ENCODE measurements around the gene PYGO2.
"Not testable (repeated sequence)": the region's sequence is repeated elsewhere in the genome, so short reads cannot be mapped to it uniquely, and the experiment has no call there.

PYGO2 gene

DNA sequence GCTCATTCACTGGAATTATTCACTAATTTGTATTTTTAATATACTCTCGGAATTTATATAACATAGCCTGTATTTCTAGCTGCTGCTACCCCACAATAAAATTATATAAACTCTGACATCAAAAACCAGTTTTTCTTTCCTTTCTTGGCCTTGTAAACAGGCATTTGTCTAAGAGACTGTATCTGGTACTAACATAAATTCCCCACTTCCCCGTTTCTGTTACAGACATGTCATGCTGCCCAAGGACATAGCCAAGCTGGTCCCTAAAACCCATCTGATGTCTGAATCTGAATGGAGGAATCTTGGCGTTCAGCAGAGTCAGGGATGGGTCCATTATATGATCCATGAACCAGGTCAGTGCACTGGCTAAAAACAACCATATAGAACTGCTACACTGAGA, 16.2 kb upstream of the PYGO2 start:
- not testable (repeated sequence) for DNase-seq

DNA sequence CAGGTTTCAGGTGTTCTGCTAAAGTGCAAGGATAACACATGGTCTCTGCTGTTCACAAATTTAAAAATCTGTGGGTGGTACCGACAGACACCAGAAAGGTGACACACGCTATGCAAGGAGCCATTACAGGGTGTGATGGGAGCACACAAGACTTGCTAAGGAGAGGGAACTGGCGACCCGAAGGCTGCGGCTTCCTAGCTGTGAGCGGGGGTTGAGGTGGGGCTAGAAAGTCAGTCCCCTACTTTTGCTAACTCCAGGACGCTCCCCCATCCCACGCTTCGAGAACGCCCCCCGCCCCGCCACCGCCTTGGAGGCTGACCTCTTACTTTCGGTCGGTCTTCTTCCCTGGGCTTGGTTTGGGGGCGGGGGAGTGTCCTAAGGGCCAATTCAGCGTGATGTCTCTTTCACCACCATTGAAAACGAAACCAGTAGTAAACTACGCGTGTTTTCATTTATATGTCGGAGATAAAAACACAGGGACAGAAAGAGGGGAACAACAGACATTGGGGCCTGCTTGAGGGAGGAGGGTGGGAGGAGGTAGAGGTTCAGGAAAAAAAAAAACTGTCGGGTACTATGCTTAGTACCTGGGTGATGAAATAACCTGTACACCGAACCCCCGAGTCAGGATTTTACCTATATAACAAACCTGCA, 14.0 kb upstream of the PYGO2 start:
- no peak for DNase-seq

DNA sequence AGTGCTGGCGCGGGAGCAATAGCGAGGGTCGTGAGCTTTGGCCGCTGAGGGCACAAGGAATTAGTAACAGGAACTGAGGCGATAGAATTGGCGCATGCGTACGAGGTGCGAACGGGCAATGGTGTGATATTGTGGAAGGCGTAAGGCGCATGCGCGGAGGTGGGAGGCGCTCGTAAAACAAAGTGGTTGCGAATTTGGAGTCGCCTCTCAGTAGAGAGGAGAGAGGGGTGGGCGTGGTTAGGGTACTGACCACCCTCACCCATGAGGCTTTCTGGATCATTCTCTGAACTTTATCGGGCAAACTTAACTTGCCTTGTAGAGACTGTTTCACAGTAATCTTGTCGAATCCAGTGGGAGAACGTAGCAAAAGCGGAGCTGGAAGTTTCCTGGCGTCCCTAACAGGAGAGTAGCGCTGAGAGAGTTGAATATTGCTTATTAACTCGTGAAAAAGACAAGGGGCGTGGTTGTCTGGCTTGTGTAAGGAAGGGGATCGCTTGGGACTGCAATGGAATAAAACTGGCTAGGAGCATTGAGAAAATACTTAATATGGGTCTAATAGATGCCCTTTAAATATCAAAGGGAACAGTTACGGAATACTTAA, 13.3 kb upstream of the PYGO2 start:
- DNase-seq: peak; percentile 88

DNA sequence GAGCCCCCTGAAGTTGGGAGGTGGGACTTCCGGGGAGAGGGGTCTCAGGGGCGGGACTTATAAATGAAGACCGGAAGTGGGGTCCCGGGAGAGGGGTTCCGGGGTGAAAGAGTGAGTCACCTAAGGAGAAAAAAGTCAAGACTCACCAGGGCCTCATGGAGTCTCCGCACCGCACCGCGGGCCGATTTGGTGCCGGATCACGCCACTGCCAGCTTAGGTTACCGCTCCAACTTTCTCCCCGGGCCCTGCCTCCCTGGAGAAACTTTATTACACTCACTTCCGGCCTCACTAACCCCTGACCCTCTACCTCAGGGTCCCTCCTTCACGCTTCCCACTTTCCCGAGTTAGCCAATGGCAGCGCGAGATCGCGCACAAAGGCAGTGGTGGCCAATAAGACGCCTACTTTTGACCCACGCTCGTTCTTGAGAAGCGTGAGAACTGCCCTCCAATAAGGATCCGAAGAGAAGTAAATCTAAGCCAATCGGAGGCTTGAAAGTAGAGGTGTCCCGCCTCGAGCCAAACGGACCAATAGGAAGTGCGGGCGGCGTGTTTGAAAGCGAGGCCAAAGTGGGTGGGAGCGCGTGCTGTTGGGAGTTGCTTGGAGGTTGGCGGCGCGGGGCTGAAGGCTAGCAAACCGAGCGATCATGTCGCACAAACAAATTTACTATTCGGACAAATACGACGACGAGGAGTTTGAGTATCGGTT, 12.7 kb upstream of the PYGO2 start, which contains the start of gene CKS1B:
CKS1B (plus strand) TSS at position 580 of the 706 bp plus-strand sequence; CDS start at position 645, 65 bp downstream.
- peak; percentile 98 for DNase-seq

DNA sequence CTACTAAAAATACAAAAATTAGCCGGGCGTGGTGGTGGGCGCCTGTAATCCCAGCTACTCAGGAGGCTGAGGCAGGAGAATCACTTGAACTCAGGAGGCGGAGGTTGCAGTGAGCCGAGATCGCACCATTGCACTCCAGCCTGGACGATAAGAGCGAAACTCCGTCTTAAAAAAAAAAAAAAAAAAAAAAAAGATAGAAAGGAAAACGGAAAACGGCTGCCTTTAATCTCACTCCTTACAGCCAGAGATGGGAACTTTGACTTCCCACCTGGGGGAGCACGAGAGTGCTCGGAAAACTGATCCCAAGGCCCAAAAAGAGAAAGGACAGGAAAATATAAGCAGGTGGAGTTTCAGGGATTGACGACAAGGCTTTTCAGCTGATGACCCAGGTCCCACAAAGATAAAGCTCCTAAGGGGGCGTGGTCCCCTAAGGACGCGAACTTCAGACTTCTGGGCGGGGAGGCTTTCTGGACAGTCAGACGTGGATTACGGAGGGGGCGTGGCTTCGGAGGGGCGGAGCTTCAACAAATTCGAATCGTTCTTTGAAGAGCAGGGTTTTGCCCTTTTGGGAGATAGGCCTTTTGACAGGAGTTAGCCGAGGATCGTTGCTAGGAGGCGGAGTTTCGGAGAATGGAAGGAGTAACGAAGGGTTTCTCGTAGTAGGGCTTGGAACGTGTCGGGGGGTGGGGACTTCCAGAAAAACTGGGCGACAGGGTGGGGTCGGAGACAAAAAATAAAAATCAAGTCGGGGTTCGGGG, 11.9 kb upstream of the PYGO2 start:
- DNase-seq: peak; percentile 89

DNA sequence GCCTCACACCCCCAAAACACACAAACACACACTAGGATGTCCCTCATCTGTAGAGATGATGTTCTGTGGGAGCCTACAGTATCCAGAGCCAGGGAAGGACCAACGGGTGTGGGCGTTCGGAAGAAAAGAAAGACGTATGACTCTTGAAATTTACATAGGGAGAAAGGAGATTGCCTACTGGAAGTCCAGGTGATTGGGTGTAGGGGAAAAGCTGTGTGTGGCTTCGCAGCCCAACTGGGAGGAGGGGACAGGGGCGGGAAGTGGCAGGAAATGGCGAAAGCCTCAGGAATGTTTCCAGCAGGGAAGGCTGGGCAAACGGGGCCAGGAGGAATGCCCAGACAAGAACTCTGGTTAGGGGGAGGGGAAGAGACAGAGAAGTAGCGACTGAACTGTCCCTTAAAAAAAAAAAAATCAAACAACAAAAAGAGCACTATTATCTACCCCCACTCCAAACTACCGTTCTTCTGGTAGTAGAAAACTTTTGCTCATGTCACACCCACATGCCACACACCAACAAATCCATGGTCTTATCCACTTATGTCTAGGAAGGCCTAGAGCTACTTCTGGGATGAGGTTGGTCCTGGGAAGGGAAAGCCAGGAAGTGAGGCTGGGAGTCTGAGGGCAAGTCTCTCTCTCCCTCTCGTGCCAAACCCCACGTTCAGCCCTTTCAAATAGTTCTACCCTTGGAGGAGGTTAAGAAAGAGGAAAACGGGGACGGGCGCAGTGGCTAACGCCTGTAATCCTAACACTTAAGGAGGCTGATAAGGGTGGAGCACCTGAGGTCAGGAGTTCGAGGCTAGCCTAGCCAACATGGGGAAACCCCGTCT, 11.1 kb upstream of the PYGO2 start:
- no peak for DNase-seq

DNA sequence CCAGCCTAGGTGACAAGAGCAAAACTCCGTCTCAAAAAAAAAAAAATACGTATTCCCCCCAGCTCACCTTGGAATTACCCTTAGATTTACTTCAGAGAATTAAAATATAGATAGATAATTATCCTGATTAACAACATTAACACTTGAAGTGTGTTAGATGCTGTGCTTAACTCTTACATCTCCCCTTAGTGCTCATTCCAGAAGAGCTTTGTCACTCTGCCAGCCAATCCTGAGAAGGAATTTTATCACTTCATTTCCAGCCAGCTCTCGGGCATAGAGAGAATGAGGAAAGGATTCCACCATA, 10.6 kb upstream of the PYGO2 start:
- DNase-seq: no peak

DNA sequence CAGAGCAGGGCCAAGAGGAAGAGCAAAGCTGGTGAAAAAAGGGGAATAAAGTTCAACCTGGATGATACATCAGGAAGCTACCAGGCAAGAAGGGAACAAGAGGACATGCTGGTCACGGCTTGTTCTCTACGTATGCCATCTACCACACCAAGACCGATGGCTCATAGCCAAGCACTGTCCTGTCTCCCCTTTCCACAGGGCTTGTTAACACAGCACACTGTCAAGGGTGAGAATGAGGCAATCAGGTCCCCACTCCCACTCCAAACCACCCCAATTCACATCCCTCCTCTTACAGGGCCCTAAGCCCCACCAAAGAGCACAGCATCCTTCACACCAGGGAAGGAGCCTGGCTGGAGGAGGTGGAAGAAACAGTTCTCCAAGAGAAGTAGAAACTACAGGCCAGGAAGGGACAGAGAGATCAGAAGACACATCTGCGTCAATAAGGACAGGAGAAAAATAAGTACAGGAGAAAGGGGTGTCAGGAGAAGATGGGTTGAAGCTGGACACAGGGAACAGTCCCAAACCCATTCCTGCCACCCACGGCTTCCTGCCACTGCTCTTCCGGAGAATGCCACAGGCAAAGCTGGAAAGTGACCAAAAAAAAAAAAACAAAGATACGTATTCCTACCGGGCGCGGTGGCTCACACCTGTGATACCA, 9.9 kb upstream of the PYGO2 start:
- DNase-seq: no peak

DNA sequence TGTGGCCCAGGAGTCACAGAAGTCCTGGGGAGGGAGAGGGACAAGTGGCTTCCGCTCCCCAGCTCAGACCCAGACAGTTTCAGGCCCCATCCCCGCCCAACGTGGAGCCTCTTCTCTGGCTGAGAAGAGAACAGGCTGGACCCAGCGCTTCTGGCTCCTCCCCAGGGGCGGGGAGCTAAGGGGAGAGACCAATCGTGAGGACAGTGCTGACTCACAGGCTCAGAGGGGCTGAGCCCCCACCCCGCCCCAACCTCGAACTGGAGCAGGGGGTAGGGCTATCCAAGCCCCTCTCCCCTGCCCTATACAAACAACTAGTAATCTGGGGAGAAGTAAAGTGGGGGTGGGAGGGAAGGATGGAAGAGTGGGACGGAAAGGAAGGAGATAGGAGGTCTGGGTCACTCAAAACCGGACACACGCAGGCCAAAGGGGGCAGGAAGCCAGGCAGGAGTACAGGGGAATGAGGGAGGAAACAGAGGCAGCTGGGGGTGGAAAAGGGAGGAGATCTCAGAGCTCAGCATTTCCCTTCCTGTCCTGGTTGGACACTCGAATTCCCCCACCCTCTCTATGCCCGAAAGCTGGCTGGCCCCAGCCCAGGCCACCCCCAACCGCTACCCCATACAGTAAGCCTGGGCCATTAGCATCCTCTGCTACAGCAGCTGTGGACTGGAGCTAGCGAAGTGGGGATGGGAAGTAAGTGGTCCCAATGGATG, 9.2 kb upstream of the PYGO2 start, which contains the start of gene SHC1:
SHC1 (minus strand) TSS at position 117 of the 710 bp plus-strand sequence. CDS start 221 bp downstream, outside the sequence.
- DNase-seq: peak; percentile 82

DNA sequence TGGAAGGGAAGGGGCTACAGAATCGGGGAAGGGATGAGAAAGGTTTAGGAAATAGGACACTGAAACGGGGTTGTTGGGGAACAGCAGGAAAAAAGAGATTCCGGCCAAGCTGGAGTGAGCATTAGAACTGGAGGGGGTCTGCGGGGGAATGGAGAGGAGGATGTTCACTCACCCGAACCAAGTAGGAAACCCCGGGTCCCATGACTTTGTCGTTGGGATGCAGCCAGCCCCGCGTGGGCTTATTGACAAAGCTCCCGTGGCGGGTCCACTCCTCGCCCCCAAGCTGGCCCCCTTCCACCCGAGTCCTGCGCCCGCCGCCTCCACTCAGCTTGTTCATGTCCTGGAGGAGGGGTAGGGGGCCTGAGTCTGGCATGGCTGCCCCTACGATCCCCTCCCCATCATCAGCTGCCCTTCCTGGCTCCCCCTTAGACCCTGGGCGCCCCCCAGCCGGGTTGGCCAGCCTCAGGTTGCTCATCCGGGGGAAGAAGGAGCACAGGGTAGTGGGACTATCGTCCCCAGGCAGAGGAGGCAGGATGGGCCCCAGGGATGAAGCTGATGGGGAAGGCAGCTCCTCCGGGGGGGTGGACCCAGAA, 8.4 kb upstream of the PYGO2 start:
- DNase-seq: no peak

DNA sequence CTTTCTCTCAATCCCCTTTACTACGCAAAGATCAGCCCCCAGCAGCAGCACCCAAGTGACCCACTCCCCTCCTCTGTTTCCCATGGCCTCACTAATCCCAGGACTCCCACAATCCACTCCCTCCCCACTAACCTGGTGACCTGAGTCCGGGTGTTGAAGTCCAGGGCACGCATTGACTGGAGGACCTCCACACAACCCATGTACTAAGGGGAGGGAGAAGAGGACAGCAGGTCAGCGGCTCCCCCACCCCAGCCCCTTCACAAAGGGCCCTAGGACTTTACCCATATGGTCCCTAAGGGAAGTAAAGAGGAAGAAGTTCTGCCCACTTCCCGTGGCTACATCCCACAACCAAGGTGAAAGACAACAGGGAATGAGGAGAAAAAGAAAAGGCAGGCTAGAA, 7.7 kb upstream of the PYGO2 start:
- no peak for DNase-seq

DNA sequence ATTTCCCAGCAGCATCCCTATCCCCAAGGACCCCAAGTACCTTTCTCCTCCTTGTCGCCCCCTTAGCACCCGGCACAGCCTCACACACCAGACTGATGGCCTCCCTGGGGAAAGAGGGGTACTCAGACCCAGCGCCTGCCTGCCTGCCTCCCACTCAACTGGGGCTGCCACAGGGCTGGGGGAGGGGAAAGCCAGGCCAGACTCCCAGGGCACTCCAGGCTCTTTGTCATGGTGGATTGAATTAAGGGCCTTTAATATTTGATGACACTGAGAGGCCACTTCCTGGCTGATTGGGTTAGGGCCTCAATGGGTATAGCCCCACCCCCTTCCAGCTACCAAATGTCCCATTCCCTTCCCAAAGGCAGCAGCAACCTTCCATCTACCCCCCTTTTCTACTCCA, 7.1 kb upstream of the PYGO2 start:
- peak; percentile 54 for DNase-seq

DNA sequence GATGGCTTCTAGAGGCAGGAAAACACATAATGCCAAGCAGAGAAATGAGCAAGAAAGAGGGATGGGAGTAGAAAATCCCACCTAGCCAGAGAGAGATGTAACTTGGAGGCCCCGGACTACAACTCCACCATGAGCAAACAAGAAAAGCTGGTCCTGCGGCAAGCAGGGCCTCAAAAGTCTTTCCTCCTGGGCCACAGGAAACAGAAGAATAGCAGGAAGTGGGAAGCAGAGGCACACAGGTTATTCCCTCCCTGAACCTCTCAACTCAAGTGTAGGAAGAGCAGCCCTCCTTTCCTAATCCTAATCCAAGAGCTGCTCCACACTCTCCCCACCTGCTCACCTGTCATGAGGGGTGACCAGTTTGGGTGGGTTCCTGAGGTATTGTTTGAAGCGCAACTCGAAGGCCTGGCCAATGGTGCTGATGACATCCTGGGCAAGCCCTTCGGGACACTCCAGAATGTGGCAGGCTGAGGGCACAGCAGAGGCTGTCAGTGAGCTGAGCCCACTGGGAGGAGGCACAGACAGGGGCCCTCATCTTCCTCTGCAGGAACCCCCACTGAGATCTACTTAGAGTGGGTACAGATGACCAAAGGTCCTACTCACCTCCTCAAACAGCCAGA, 5.9 kb upstream of the PYGO2 start:
- no peak for DNase-seq

DNA sequence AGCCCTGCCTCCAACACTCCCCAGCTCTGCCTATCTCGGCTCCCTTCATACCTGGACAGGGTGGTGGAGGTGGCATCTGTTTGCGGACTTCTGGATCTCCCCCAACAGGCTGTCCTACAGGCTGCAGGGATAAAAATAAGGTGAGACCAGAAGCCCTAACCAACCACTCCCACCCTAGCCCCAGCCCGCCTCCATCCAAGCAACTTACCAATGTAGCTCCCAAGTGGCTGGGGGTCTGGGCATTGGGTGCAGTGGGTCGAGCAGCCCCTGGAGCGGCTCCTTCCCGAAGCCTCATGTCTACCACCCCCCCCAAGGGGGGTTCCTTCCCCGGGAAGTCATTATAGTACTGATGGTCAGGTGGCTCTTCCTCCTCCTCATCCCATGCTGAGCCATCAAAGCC, 4.5 kb upstream of the PYGO2 start:
- DNase-seq: no peak

DNA sequence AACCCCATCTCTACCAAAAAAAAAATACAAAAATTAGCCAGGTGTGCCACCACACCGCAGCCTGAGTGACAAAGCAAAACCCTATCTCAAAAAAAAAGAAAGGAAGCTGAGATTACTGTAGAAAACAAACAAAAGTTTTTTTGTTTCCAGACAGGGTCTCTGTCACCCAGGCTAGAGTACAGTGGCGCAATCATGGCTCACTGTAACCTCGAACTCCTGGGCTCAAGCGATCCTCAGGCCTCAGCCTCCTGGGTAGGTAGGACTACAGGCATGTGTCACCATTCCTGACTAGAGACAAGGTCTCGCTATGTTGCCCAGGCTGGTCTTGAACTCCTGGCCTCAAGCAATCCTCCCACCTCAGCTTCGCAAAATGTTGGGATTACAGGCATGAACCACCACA, 2.8 kb upstream of the PYGO2 start:
- no peak for DNase-seq

DNA sequence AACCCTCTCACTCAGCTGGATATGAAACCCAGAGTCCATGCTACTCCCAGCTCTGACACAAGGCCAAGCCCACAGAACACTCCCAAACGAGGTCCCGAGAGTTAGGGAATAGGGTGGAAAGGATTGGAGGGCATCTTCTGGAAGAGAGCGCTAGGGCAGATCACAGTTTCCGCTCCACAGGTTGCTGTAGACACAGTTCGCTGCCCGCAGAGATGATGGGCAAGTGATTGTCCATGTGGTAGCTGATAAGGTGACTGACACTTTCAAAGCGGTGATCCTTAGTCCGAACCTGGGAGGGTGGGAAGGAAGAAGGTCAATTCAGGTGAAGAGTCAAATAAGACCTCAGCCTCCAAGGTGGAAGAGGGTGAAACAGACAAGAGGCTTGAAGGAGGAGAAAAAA, 2.1 kb upstream of the PYGO2 start:
- no peak for DNase-seq

DNA sequence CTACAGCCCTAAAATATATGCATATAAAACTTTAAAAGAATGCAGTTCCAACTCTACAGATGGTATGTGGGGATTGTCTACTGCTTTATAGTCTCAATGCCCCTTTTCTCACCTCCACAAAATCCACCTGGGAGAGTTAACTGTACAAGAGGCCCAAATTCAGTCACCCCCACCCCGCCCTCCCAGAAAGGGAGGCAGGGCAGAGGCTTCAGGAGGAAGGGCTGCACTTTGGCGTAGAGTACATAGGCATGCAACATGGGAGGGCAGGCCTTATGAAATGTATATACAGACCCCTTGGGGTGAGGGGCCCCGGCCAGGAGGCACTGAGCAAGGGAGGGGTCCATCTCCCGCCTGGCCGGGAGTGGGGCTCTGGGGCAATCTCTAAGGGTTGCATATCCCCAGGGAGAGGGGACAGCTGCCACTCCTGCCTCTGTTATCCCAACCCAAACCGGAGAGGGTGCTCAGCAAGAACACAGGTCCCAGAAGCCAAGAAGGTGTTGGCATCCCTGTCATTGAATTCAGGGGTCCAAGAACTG, 1.3 kb upstream of the PYGO2 start:
- no peak for DNase-seq

DNA sequence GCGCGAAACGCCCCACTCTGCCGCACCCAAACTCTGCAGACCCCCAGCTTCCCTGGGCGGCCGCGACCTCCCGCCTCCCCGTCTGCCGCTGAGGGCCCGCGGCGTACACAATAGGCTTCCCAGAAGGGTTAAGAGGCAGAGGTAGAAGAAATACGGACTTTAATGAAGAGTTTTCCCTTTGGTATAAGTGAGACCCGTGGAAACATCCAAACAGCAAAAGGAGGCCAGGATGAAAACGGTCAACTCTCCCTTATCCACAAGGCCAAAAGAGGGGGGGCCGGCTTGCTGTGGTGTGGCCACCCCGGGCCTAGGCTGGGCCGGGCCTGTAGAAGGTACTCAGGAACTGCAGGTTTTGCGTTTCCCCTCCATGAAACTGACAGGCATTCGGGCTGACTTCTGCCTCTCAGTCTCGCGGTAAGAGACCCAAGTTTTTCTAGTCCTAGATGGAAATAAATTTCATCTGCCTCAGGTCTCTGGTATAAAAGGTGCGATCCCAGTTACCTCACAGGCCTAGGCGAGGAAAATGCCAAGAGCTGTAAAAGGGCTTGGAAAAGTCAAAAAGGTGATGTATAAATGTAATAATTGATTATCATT, 671 bp upstream of the PYGO2 start:
- DNase-seq: no peak

DNA sequence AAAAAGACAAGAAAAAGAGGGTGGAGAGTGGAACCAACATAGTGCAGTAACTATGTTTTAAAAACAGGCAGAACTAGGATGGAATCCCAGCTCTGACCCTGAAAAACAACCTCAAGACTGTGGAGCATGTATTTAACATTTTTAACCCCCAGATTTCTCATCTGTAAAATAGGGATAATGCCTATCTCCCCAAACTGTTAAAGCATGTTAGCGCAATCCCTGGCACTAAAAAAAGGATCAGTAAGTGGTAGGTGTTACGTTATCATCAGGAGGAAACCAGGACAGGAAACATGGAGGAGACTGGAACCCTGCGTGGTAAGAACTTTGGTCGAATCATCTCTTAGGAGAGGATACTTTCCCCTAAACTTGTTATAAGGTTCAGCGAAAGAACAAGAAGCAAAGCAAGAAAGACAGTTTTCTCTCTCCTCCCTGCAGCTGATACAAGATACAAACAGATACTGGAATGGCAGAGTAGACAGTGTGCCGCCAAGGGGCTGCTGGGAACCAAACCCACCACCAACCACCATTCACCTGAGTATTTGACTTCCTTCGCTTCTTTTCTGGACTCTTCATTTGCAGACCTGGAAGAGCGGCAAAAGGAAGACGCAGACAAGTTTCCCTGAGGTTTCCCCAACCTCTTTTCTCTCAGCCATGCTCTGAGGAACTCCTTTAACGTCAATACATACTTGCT, 991 bp downstream of the PYGO2 start:
- no peak for DNase-seq
